GM20000 (cell line): Measurements from ENCODE around the gene CTNNA2.

ENCODE experiments used
- DNase-seq: peaks from one replicate; pipeline ENCODE4 v3.0.0; 2012; ENCODE audit warnings: low spot score
- CTCF ChIP-seq: IDR thresholded peaks from 2 replicates; pipeline ENCODE4 v1.5.1; 2012; ENCODE audit warnings: mild to moderate bottlenecking, control low read depth; ENCODE audit errors: extremely low read depth, missing control alignments

CTNNA2 gene

GRCh38 chr2:80490964-80491363, 978.1 kb downstream of the CTNNA2 start:
- no peak for TF ChIP-seq CTCF
- no peak for DNase-seq

- TF ChIP-seq CTCF, result no peak
- no peak for DNase-seq
These were observed 983.5 kb downstream of the CTNNA2 start for GRCh38 chr2:80496346-80496745.

- no peak for DNase-seq
- TF ChIP-seq CTCF, result no peak
These were observed 983.9 kb downstream of the CTNNA2 start for GRCh38 chr2:80496775-80497174.

- TF ChIP-seq CTCF, result peak; percentile 11
- DNase-seq, result no peak
These were observed 986.2 kb downstream of the CTNNA2 start for GRCh38 chr2:80499095-80499494.

GRCh38 chr2:80501874-80502624, 989.2 kb downstream of the CTNNA2 start:
- DNase-seq, result no peak
- TF ChIP-seq CTCF, result no peak

GRCh38 chr2:80506563-80506962, 993.7 kb downstream of the CTNNA2 start:
- no peak for DNase-seq
- no peak for TF ChIP-seq CTCF

- TF ChIP-seq CTCF, result no peak
- DNase-seq, result no peak
These were observed 997.9 kb downstream of the CTNNA2 start for GRCh38 chr2:80510716-80511115.
